ENCODE measurements around the gene BMPR1A. TPM values are rescaled to one million over a fixed set of nuclear protein-coding genes. Genes with fewer than 3 reads are reported as not detected.

BMPR1A gene
- total RNA-seq, 4 donors from 2014 or later = 17.7 to 35.5 (median 26.8) TPM

- no peak overlapping the region for H3K4me3 ChIP-seq (ENCODE audit: low read depth, poor library complexity, severe bottlenecking)
- DNase-seq (ENCODE audit: low spot score in 2 of 2) = peak in 1 of 2 donors; percentile 65
- intact Hi-C loops (cut with DNase I; ENCODE audit: low total_unique reads) = no loop called here
- no peak for TF ChIP-seq POLR2A (IDR thresholded peaks at IDR 0.05)
- no peak for TF ChIP-seq CTCF (IDR thresholded peaks at IDR 0.05)
- WGBS, 2 donors = 87 to 91% methylated on average over 14 of the region's 14 CpGs
These were observed 185.6 kb downstream of the BMPR1A start for GRCh38 chr10:86941991-86942421.

GRCh38 chr10:86942441-86943315 is 186.3 kb downstream of the BMPR1A start:
- DNase-seq (ENCODE audit: low spot score in 2 of 2) = peak in 1 of 2 donors; percentile 83
- H3K4me3 ChIP-seq (ENCODE audit: low read depth, poor library complexity, severe bottlenecking) = no peak overlapping the region
- TF ChIP-seq POLR2A (IDR thresholded peaks at IDR 0.05) = no peak
- TF ChIP-seq CTCF (IDR thresholded peaks at IDR 0.05) = no peak
- intact Hi-C loops (cut with DNase I; ENCODE audit: low total_unique reads) = no loop called here
- 81 to 89% methylated on average over 56 to 69 of the region's 94 CpGs for WGBS, 2 donors

- 91 to 95% methylated on average over 25 to 30 of the region's 30 CpGs for WGBS, 2 donors
- TF ChIP-seq CTCF (IDR thresholded peaks at IDR 0.05) (no peak), POLR2A (IDR thresholded peaks at IDR 0.05) (no peak)
- no peak overlapping the region for H3K4me3 ChIP-seq (ENCODE audit: low read depth, poor library complexity, severe bottlenecking)
- peak in 1 of 2 donors; percentile 78 for DNase-seq (ENCODE audit: low spot score in 2 of 2)
- intact Hi-C loops (cut with DNase I; ENCODE audit: low total_unique reads) = no loop called here
These were observed 187.1 kb downstream of the BMPR1A start for GRCh38 chr10:86943316-86944030.

GRCh38 chr10:86944031-86944419 is 187.6 kb downstream of the BMPR1A start:
- DNase-seq (ENCODE audit: low spot score in 2 of 2) = no peak
- TF ChIP-seq POLR2A (IDR thresholded peaks at IDR 0.05) (no peak), CTCF (IDR thresholded peaks at IDR 0.05) (no peak)
- WGBS, 2 donors = 47 to 83% methylated on average over 3 to 4 of the region's 4 CpGs
- no peak overlapping the region for H3K4me3 ChIP-seq (ENCODE audit: low read depth, poor library complexity, severe bottlenecking)
- intact Hi-C loops (cut with DNase I; ENCODE audit: low total_unique reads) = no loop called here

GRCh38 chr10:86944471-86944870 is 188.1 kb downstream of the BMPR1A start:
- peak in 1 of 2 donors; percentile 71 for DNase-seq (ENCODE audit: low spot score in 2 of 2)
- TF ChIP-seq POLR2A (IDR thresholded peaks at IDR 0.05) (no peak), CTCF (IDR thresholded peaks at IDR 0.05) (no peak)
- intact Hi-C loops (cut with DNase I; ENCODE audit: low total_unique reads) = no loop called here
- H3K4me3 ChIP-seq (ENCODE audit: low read depth, poor library complexity, severe bottlenecking) = no peak overlapping the region

Measured in lower leg skin (tissue), 4 donors.